HG02938 (cell line): ENCODE data around the gene HOXA1.
"Not testable (repeated sequence)": the region's sequence is repeated elsewhere in the genome, so short reads cannot be mapped to it uniquely, and the experiment has no call there.

ENCODE experiments used
- ATAC-seq: cut with Tn5 transposase; IDR thresholded peaks from one replicate; pipeline ENCODE4 v1.9.1; 2021; ENCODE audit warnings: mild to moderate bottlenecking, moderate library complexity; ENCODE audit not compliant: unreplicated experiment

The HOXA1 gene

DNA sequence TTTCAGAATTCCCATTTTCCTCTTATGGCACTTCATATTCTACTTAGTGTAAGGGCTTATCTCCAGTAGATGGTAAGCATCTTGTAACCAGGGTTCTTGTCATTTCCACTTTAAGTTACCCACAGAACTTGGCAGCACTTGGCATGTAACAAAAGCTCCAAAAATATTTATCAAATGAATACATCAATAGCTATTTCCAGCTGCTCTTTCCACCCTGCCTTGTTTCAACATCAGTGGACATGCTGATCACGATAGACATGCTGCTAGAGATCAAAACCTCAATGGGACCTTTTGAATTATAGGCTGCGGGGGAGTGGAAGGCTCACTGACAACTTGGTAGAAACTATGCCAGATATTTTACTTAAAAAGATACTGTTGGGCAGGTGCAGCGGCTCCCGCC, 32.9 kb downstream of the HOXA1 start:
- ATAC-seq, result no peak

GRCh38 chr7:27053153-27053552, 42.6 kb downstream of the HOXA1 start:
- ATAC-seq, result no peak

DNA sequence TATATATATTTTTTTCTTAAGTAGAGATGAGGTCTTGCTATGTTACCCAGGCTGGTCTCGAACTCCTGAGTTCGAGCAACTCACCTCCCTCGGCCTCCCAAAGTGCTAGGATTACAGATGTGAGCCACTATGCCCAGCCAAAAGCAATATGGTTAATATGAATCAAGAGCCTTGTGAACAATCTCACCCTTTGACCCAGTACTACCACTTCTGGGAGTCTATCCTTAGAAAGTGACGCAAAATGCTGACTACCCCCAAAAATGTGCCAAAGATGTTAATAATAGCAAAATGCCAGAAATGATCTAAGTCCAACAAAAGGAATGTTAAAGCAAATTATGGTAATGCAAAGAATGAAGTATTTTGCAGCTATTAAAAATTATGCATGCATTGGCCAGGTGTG, 44.3 kb downstream of the HOXA1 start:
- ATAC-seq, result no peak

GRCh38 chr7:27048438-27048837, 47.4 kb downstream of the HOXA1 start:
- no peak for ATAC-seq

DNA sequence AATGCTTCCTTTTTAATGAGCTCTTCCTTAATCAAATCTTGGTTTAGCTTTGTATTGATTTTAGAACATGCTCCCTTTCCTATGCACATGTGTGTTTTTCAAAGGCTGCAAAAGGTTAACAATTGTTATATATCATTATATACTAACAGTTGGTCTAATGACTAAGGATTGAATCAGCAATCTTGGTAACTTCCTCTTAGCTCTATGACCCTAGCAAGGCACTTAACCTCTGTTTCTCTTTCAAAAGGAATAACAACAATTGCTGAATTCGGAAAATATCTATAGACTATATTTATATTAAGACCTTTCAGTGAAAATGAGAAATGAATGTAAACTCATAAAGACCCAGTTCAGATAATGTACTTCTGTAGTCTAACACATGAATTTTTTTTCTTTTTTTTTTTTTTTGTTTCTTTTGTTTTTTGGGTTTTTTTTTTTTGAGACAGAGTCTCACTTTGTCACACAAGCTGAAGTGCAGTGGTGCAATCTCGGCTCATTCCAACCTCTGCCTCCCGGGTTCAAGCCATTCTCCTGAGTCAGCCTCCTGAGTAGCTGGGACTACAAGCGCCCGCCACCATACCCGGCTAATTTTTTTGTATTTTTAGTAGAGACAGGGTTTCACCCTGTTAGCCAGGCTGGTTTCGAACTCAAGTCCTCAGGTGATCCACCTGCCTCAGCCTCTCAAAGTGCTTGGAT, 48.8 kb downstream of the HOXA1 start:
- ATAC-seq, result no peak

DNA sequence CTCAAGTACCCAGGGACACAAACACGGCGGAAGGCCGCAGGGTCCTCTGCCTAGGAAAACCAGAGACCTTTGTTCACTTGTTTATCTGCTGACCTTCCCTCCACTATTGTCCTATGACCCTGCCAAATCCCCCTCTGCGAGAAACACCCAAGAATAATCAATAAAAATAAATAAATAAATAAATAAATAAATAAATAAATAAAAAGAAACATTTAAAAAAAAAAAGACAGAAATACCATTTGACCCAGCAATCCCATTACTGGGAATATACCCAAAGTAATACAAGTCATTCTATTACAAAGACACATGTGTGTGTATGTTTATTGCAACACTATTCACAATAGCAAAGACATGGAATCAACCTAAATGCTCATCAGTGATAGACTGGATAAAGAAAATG, 49.8 kb downstream of the HOXA1 start:
- ATAC-seq, result not testable (repeated sequence)

DNA sequence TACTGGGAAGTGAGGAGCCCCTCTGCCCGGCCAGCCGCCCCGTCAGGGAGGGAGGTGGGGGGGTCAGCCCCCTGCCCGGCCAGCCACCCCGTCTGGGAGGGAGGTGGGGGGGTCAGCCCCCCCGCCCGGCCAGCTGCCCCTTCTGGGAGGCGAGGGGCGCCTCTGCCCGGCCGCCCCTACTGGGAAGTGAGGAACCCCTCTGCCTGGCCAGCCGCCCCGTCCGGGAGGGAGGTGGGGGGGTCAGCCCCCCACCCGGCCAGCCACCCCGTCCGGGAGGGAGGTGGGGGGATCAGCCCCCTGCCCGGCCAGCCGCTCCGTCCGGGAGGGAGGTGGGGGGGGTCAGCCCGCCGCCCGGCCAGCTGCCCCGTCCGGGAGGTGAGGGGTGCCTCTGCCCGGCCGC, 50.7 kb downstream of the HOXA1 start:
- not testable (repeated sequence) for ATAC-seq
